OCI-LY7 (cell line): ENCODE measurements around the gene IGF1R.

ENCODE experiments used
- CTCF ChIP-seq: fragments of 200-600 bp; sonication (generic); conservative IDR thresholded peaks from 2 replicates; pipeline ENCODE4 v1.5.1; 2014; ENCODE audit warnings: mild to moderate bottlenecking, antibody characterized with exemption, low read length, moderate library complexity, mixed read lengths
- EZH2phosphoT487 ChIP-seq: fragments of 200-600 bp; sonication (generic); IDR thresholded peaks from 2 replicates; pipeline ENCODE4 v1.6.1; 2018; ENCODE audit warnings: low read depth, borderline replicate concordance, mild to moderate bottlenecking, mixed run types, antibody characterized with exemption, low read length, moderate library complexity, mixed read lengths

DNA sequence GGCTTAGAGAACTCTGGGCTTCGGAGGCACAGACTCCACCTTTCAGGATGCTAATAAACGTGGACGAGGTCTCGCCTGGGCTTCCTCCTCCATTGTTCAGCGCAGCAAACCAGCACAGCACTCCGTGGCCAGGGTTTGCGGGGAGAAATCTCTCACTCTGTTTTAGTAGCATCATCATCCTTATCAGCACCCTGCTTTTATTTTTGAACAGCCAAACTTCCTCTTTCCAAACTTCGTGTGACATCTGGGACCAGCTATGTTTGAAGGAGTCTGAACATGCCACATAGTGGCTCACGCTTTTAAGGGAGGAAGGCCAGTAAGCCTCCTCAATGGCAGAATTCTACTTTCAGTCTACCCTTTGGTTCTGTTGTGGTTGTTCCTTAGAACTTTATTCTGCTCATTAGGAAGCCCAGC, 210.3 kb downstream of the IGF1R start:
- no peak for TF ChIP-seq CTCF
- no peak for TF ChIP-seq EZH2phosphoT487
